Fibroblast of skin of back (primary cell): ENCODE results near the gene REEP1.
A peak's percentile ranks its signal among the peaks of the same experiment; 100 is the strongest.
"Not testable (repeated sequence)": the region's sequence is repeated elsewhere in the genome, so short reads cannot be mapped to it uniquely, and the experiment has no call there.

Source experiments
- DNase-seq: peaks from one replicate; pipeline ENCODE4 v3.0.0-alpha.2; 2013

The REEP1 gene

DNA sequence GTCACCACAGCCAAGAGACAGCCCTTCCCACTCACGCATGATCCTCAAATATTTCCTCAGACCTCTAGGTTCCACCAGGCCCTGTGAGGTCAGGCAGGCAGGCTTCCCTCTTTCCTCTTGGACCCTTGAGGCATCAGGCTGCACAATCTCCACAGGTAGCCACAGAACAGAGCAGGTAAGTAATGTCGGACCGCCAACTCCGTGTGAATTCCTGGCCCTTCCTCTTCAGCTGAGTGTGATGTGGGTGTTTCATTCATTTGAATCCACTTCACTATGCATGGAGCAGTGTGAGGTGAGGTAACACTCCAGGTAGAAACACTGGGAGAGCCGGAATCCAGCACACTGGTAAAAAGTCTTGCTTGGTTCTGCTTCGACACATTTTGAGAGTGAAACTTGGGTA lies 94.2 kb downstream of the REEP1 start:
- no peak for DNase-seq

DNA sequence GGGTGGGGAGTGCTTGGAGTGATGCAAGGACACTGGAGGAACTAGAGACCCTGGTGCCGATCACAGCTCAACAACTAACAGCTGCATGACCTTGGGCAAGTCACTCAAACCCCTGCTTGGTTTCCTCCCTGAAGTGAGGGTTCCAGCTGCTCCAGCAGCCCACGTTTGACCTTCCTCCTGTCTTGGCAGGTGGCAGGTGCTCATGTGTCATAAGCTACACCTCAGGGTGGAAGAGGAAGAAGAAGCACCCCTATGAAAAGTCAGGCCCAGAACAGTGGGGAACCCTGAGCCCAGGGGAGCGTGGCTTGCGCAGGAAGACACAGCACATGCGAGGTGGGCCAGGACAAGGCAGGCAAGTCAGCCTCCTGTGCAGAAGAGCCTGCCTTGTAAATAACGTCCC lies 95.8 kb downstream of the REEP1 start:
- no peak for DNase-seq

DNA sequence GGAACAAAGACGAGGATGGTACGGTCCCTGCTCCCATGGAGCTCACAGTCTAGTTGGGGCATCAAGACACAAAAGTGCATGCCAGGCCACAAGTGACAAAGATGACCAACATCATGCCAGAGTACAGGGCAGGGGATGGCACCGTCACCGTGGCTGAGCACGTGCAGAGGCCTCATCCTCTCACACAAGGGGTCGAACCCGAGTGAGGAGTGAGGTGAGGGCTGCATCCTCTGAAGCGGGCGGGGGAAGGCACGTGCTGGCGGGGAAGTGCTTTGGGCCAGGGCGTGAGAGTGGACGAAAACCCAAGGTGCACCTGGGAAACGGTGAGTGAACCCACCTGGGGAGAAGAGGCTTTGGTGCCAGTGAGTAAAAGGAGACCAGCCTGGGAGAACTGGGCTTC lies 97.2 kb downstream of the REEP1 start:
- DNase-seq = no peak

DNA sequence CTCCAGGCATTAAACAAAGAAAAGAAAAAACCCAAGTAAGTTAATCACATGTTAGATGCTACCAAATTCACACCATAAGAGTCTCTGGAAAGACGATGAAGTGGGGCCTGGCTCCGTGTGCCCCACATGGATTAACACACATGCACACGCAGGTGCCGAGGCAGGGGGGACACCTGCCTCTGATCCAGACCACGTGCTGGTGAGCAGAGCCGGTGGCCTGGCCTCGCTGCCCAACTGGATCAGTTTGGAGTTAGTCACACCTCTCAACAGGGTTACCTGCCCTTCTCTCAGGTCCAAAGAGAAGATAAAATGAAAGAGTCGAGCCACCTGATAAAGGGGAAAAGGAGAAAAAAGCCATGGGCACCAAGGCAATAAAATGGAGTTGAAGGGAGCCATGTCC lies 97.7 kb downstream of the REEP1 start:
- no peak for DNase-seq

DNA sequence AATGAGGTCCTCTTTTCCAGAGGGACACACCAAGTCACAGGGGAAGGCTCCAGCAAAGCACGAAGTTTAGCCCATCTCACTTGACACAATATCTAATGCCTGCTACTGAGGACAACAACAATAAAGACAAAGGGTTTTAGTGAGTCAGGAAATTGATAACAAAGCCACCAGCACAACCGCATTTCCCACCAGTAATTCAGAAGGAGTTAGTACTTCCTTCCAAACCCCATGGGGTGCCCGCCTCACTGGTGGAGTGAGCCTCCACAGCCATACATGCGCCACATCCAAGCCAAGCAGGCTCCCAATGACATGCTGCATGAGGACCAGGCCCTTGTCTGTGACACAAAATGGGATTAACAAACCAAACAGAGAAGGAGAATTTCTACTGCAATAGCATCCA lies 98.1 kb downstream of the REEP1 start:
- DNase-seq = no peak

DNA sequence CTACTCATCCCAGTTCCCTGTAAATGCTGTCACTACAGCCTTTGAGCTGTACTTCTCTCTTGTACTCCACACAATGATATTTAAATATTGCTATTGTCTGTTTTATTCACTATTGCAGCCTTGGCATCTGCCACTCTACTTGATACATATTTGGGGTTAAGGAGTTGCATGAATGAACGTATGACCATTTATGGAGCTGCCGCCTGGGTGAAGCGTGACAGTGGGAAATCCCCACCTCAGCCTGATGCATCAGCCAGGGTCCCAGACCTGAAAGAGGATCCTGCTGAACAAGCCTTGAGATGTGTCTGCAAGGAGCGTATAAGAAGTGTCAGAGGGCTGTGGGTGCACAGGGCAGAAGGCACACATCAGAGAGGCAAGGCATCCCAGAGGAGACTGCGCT lies 99.1 kb downstream of the REEP1 start:
- DNase-seq = no peak

DNA sequence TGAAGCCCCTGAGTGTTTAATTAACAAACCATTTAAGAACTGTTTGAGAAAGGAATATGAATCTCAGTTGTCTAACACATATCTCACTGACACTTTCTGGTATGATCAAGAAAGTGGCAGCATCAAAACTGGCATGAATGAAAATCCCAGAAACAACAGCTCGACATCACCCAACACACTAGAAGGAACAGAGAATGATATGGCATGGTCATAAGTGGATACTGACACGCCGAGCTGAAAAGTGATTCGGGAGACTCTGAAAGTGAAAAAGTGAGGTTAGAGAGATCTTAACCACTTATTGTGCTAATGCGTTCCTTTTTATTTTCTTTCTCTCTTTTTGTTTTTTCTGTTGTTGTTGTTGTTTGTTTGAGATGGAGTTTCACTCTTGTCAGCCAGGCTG lies 100.3 kb downstream of the REEP1 start:
- no peak for DNase-seq

DNA sequence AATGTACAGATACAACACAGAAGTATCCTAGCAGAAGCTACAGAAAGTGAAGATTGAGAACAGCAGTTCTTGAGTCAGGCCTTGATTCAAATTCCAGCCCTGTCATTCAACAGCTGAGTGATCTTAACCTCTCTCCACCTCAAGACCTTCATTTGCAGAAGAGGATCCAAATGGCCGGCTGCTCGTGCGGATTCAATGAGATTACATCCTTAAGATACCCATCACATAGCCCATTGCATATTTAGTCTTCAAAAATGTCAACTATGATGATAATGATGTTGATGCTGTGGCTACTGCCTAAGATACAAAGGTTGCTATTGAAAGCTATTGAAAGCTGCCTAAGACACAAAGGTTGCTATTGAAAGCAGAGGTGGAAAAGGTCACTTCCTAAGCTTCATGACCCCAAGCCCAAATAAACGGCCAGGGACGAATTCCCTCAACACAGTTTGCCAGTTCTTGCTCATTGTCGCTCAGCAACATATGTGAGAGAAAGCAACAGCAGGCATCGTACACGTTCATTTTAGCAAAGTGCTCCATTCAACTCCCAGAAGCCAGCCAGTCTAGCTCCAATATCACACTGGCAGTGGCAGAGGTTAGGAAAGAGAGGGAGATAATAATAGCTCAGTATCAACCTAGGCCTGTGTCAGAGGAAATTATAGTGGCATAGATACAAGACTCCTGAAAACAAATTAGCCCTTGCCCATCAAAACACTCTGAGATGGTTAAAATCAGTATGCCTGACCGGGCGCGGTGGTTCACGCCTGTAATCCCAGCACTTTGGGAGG lies 102.0 kb downstream of the REEP1 start:
- DNase-seq = no peak

DNA sequence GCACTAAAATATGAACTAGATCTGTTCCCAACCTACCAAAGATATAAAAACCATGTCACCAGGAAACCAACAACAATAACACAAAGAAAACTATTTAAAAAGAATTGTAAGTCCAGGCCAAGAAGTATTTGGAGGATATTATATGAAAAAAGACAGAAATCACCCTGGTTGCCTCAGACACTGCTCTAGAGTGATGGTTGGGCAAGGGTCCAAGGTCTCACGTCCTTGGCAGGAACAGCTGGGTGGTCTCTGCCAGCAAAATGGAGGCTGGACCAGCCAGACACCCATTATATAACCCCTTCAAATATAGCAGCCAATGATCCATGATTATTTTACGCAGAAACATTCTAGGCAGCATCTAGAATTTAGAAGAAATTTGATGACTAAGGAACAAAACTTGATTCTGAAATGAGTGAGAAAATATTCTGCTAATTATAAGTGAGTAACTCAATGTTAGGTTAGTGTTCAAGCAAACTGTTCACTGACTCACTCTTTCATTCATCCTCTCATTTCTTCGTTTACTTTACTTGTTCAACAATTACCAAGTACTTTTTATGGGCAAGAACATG lies 102.8 kb downstream of the REEP1 start:
- DNase-seq = no peak

DNA sequence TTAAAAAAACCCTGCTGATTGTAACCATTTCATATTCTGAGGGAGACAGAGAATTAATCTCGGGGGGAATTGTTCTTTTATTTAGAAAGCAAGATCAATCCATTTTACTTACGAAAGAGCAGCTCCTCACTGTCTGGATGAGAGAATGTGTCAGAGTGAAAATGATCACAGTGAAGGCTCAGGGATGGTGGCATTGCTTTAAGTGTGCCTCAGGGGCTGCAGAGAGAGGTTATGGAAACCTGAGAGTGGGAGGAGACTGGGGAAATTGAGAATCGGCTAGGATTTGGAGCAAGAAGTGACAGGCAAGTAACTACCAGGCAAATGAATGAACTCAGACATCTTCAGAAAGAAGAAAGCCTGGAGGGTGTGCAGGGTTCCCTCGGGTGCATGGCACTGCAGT lies 104.0 kb downstream of the REEP1 start:
- no peak for DNase-seq

DNA sequence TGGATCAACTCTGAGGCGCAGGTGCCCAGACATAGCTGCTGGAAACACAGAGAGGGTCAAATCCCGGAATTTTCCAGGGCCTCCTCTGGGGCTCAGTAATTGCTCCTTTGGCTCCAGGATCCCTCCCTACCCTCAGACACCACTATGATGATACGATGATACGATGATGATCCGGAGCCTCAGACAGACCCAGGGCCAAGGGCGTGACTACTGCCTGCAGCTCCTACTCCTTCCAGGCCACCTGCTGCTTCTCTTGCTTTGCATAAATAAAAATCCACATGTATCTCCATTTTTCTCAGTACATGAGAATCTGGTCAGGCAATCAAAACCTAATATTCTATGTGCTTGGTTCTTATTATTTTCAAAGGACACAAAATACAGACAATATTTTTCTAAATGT lies 104.5 kb downstream of the REEP1 start:
- DNase-seq = no peak

DNA sequence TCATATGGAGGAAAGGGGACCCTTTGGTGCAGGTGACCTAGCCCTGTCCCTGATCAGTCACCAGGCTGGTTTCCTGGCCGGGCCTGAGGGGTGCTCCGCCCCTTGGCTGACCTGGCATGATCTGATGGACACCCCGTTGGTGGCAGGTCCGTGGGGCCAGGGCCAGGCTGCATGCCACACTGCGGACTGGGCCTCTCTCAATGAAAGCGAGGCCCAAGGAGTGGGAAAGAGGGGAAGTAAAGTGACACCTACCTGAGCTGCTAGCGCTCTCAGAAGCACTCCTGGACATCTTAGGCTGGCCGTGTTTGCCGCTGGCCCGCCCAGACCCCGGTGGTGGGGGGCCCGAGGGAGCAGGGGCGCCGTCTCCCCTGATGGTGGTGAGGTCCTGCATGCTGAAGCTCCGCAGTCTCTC lies 105.0 kb downstream of the REEP1 start:
- no peak for DNase-seq

DNA sequence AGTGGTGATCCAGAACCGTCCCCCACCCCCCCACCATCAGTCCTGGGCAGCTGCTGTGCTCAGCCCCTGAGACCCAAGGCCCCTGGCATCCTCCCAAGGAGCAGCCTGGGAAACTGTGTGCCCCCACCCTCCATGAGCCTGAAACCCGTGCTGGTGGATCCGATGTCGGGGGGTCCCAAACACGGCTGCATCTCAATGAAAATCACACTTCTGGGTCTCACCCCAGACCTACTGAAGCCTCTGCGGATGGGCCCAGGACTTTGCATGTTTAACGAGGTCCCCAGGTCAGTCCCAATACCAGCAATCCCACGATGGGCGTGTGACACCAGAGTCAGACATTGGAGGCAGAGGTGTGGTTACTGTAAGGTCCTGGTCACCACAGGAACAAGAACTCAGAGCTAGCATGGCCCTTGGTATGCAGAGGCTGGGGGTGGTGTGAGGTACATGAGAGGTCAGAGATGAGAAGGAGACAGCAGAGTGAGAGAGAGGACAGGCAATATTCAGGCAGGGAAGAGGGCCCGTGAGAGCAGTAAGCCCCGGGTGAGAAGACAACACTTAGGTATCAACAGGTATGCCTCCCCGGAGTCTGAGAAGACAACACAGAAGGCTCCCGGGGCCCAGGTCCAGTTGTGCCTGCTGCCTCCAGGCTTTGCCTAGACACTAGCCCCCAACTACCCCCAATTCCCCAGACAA lies 105.6 kb downstream of the REEP1 start:
- no peak for DNase-seq

DNA sequence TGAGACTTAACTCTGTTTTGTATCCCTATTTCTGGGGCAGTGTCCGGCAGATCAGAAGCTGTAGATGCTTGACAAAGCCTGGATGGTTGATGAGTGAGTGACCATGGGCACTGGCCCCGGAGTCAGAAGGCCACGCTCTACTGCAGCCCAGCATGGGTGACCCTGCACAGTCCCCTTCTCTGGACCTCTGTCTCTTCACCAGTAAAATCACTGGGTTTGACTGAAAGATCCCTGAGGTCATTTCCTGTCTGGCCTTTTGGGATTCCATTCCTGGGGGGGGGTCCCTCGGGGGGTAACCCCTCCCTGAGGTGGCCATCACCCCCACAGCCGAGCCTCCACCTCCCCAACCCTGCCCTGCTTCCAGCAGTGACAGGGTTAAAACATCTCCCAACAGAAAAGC lies 106.5 kb downstream of the REEP1 start:
- DNase-seq = no peak

DNA sequence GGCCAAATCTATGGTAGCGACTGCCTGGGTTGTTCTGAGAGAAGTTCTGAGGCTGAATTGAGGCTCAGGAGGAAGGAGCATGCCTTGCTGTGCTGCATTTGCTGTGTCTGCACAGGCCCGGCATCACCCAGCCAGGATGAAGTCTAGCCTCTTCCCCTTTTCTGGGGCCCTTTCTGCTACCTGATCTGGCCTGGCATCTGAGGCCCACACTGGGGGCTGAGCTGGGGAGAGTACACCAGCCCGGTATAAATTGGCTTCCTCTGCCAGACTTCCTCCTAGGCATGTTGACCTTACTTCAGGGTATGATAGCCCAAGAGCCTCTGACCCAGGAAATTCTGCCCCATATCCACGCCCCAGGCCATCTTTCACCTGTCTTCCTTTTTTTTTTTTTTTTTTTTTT lies 108.2 kb downstream of the REEP1 start:
- DNase-seq = no peak

DNA sequence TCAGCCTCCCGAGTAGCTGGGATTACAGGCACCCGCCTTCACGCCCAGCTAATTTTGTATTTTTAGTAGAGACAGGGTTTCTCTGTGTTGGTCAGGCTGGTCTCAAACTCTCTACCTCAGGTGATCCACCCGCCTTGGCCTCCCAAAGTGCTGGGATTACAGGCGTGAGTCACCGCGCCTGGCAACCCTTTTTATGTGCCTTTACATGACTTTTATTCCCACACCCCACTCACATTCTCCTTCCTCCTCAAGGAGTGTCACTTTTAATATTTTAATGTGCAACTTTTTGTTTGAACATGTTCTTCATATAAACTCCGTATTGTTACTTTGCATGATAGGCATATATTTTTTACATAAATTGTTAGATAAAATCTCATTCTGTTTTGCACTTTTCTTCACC lies 108.9 kb downstream of the REEP1 start:
- DNase-seq = not testable (repeated sequence)

DNA sequence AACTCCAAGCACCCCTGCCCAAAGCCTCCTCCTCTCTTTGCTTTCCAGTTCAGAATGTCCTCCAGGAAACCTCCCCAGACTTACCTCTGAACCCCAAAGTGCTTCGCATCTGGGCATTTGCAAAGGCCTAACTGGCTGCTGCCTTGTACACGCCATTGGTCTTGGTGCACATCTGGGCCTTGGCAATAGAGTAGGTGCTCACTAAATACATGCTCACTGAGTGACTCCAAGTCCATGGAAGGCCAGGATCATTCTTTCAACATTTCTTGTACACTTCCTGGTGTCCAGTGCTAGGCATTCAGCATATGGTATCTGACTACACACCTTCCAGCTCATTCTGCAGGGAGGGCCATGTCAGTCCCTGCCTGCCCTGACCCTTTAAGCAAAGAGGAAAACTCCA lies 109.7 kb downstream of the REEP1 start:
- DNase-seq = no peak

DNA sequence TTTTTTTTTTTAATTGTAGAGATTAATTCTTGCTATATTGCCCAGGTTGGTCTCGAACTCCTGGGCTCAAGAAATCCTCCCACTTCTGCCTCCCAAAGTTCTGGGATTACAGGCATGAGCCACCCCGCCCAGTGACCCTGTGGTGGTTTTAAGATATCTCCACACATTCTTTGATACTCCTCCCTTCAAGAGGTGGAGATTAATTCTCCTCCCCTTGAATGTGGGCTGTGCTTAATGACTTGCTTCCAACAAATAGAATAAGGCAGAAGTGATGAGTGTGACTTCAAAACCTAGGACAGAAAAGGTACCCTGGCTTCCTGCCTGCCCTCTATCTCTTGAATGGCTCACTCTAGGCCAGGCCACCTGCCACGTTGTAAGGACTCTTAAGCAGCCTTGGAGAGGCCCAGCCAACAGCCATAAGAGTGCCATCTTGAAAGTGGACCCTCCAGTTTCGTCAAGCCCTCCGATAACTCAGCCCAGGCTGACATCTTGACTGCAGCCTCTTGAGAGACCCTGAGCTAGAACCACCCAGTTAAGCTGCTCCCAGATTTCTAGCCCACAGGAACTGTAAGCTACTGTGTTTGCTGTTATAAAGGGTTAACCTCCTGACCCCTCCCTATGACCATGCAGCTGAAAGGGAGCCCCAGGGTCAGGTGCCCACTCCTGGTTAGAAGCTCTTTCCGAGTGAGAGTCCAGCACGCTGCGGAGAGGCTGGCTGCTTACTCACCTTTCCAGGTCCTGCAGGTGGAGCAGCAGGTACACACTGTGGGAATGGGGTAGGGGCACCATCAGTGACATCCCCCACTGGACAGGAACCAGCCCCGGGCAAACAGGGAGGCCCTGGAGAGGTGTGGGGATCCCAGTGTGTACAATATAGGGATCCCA lies 110.5 kb downstream of the REEP1 start:
- no peak for DNase-seq

DNA sequence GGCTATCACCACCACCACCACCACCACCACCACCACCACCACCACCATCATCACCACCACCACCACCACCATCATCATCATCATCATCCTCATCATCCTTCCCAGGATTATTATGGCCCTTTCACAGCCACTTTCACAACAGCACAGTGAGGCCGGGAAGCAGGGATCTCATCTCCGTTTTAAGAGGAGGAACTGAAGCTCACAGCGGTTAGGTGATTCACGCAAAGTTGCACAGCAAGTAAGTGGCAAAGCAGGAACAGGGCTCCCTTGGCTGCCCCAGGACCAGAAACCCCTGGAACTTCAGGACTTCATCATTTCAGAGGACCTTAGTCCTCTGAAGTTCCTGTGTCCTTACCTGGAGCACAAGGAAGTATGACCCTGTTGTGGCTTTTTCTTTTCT lies 111.4 kb downstream of the REEP1 start:
- DNase-seq = no peak

DNA sequence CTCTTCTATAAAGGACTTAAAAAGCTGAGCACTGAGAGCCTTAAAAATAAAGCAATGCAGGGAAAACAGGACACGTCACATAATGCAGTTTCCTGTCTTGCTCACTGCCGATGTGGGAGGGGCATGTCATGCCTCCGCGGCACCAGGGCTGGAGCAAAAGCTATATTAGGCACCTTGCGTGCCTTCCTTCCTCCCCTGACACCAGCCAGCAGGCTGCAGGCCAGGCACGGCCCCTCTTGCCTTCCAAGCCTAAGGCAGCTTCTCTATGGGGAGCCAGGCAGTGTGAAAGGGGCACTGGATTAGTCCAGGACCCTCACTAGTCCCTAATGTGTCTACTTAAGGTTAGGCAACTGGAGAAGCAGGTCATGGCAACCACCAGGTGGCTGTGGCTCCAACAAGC lies 111.8 kb downstream of the REEP1 start:
- DNase-seq = peak; percentile 42

DNA sequence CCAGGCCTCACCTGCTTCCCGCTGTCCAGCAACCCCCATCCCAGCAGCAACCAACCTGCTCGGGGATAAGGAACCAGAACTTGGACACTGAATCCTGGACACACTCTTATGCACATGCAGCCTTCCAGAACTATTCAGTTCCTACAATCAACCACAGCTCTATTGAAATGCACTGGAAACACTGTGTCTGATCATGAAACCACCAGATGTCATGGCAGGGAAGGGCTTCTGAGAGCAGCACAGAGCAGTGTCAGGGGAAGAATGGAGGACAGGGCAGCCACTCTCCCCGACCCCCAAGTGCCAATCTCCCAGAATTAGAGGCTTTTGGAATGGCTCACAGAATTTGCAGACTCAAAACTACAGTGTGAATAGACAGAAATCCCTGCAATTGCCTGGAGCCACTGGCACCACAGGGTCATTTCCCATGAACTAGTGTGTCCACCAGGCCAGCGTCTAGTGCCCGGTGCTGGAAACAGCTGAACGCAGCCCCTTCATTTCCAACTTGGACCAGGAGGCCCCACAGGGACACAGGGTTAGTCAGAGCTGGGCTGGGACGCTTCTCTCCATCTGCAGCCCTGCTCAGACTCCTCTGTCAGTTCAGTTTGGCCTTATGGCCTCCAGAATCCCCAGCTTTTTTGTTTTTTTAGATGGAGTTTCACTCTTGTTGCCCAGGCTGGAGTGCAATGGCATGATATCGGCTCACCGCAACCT lies 112.6 kb downstream of the REEP1 start:
- no peak for DNase-seq

DNA sequence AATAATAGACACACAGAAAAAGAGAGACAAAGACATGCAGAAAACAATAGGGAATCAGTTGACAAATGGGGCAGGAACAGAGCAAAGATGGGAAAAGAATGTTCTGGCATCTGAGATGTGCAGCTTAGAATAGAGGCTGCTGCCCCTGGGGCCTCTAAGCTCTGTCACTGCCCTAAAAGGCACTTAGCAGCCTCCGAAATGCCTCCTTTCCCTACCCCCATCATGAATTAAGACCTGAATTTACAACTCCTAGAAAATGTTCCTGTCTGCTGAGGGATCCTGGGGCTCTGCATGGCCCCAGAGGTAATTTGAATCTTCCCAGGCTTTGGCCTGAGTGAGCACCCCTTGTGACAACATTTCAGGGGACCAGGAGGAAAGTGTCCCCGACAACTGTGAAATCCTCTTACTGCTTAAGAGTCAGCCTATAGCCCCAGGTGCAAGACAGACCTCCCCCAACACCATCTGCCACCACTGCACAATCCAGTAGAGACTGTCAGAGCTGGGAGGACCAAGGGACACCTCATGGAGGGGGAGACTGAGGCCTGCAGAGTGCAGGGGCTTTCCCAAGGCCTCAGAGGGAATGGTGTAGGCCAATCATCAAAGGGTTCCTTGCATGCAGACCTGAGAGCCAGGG lies 113.4 kb downstream of the REEP1 start:
- no peak for DNase-seq
